Panc1 (cell line): ENCODE results near the gene TBRG1. TPM values are rescaled to one million over a fixed set of nuclear protein-coding genes. Genes with fewer than 3 reads are reported as not detected.

Source experiments
- ATAC-seq: fragments of 200-7000 bp; cut with Tn5 transposase; 2 replicates; pipeline ENCODE4 v1.9.1; 2020; ENCODE audit warnings: mild to moderate bottlenecking, moderate library complexity
- BruUV-seq: library from RNA; stranded (reverse); fragments of 400-500 nt; replicated peaks from 2 replicates; lab custom pipeline; 2021; lab: Mats Ljungman, UMichigan
- CTCF ChIA-PET: fragments of 300-600 bp; sonication (Branson Sonifier 250); formaldehyde crosslinking; loops from one replicate; lab custom pipeline; 2022; ENCODE audit warnings: antibody characterized with exemption; lab: Charles Lee
- POLR2A ChIA-PET: fragments of 300-600 bp; sonication (Branson Sonifier 250); formaldehyde crosslinking; loops from one replicate; lab custom pipeline; 2022; ENCODE audit warnings: antibody characterized with exemption; lab: Charles Lee
- DNase-seq: peaks from one replicate; pipeline ENCODE4 v3.0.0-alpha.2; 2010; ENCODE audit warnings: low read depth, low spot score
- H3K27ac ChIP-seq: 2 replicates; pipeline ENCODE4 v1.5.1; 2011; ENCODE audit warnings: mild to moderate bottlenecking, low read length, inconsistent platforms
- H3K27me3 ChIP-seq: fragments of 200-500 bp; sonication (Bioruptor generic); 2 replicates; pipeline ENCODE4 v1.6.0; 2014; ENCODE audit warnings: low read length, inconsistent platforms; ENCODE audit not compliant: control insufficient read depth, insufficient read depth
- H3K36me3 ChIP-seq: fragments of 200-500 bp; sonication (Bioruptor generic); 2 replicates; pipeline ENCODE4 v1.5.1; 2014; ENCODE audit warnings: inconsistent platforms, mild to moderate bottlenecking, low read length, moderate library complexity; ENCODE audit not compliant: control insufficient read depth, insufficient read depth
- H3K4me1 ChIP-seq: 2 replicates; pipeline ENCODE4 v1.5.1; 2011; ENCODE audit warnings: inconsistent platforms, mild to moderate bottlenecking, low read length, moderate library complexity; ENCODE audit not compliant: control insufficient read depth, insufficient read depth
- H3K4me3 ChIP-seq, 2 experiments: 2 replicates each; pipeline ENCODE4 v1.5.1; 2011 to 2012; ENCODE audit warnings: low read depth in 2 of 2, low read length in 2 of 2, mild to moderate bottlenecking in 2 of 2, inconsistent platforms in 1 of 2, moderate library complexity in 1 of 2
- H3K9me3 ChIP-seq: fragments of 200-500 bp; sonication (Bioruptor generic); 2 replicates; pipeline ENCODE4 v1.5.1; 2014; ENCODE audit warnings: low read depth, mild to moderate bottlenecking, inconsistent platforms, low read length, moderate library complexity; ENCODE audit not compliant: control insufficient read depth, insufficient read depth
- CTCF ChIP-seq: fragments of 450-650 bp; IDR thresholded peaks from 2 replicates; pipeline ENCODE4 v1.5.1; 2017; ENCODE audit warnings: mild to moderate bottlenecking
- POLR2AphosphoS5 ChIP-seq: IDR thresholded peaks from 2 replicates; pipeline ENCODE4 v1.6.1; 2012; ENCODE audit warnings: mild to moderate bottlenecking, low read depth, low read length, moderate library complexity
- SIN3A ChIP-seq: IDR thresholded peaks from 2 replicates; pipeline ENCODE4 v1.6.1; 2012; ENCODE audit warnings: low read depth, mild to moderate bottlenecking, low read length, moderate library complexity, borderline replicate concordance; ENCODE audit not compliant: insufficient read depth
- TCF7L2 ChIP-seq: IDR thresholded peaks from 2 replicates; pipeline ENCODE4 v1.6.1; 2011; ENCODE audit warnings: mild to moderate bottlenecking, low read depth, low read length, inconsistent platforms
- in situ Hi-C: cut with HindIII; loops from 2 replicates; pipeline ENCODE4 v1.10.0; 2016; ENCODE audit warnings: low sequenced_read_pairs, low pct_unique_long_range_greater_than_20kb
- intact Hi-C: fragments of 100-400 bp; cut with micrococcal nuclease; formaldehyde crosslinking; loops from one replicate; pipeline ENCODE4 v1.10.0; 2022; ENCODE audit not compliant: unreplicated experiment
- total RNA-seq: library from RNA; stranded (reverse); gene quantifications from one replicate; pipeline ENCODE4 v1.2.1, GENCODE V29; 2021; ENCODE audit not compliant: unreplicated experiment
- TF ChIP-seq, protein P1 (sequence below), 2 experiments: IDR thresholded peaks; 2 replicates each; pipeline ENCODE4 v1.6.1; 2011 to 2012; ENCODE audit warnings: low read depth in 2 of 2, control low read depth in 1 of 2, low read length in 1 of 2, mild to moderate bottlenecking in 1 of 2, moderate library complexity in 1 of 2; ENCODE audit not compliant: insufficient read depth in 1 of 2

TBRG1 gene
- total RNA-seq, 1 experiment from 2014 or later = 35.0 TPM

GRCh38 chr11:124633355-124633754 is 10.7 kb downstream of the TBRG1 start:
- intact Hi-C loops = no loop called here
- CTCF ChIA-PET = no interaction called here
- ATAC-seq = peak; percentile 83

DNA sequence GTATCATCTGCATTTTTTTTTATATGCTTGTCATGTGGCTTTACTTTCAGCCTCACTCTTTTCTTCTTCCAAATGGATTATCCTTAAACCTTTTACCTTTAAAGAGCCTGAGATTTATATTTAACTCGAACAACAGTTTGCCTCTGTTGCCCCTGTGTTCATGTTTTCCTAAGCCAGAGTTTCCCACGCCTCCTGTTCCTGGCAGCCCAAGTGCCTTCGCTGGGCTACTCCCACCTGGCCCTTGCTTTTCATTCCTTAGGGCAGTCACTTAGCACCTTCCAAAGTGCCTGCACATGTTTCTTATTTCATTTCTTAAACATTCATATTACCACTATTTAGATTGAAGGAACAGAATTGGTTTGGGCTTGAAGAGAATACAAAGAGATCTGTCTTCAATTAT is 13.3 kb downstream of the TBRG1 start:
- in situ Hi-C loops = no loop called here
- no peak for DNase-seq
- Histone ChIP-seq H3K4me3 (no peak overlapping the region), H3K27ac (no peak overlapping the region), H3K36me3 (peaks cover 15% of the 10 kb centered on the region), H3K27me3 (no peaks in the 10 kb centered on the region), H3K9me3 (no peaks in the 10 kb centered on the region), H3K4me1 (no peaks in the 10 kb centered on the region)
- BruUV-seq = TSS peak; percentile 98
- intact Hi-C loops = no loop called here
- CTCF ChIA-PET = no interaction called here
- no peak for TF ChIP-seq TCF7L2
- no peak for TF ChIP-seq SIN3A
- TF ChIP-seq POLR2AphosphoS5 = no peak
- TF ChIP-seq, protein P1, sequence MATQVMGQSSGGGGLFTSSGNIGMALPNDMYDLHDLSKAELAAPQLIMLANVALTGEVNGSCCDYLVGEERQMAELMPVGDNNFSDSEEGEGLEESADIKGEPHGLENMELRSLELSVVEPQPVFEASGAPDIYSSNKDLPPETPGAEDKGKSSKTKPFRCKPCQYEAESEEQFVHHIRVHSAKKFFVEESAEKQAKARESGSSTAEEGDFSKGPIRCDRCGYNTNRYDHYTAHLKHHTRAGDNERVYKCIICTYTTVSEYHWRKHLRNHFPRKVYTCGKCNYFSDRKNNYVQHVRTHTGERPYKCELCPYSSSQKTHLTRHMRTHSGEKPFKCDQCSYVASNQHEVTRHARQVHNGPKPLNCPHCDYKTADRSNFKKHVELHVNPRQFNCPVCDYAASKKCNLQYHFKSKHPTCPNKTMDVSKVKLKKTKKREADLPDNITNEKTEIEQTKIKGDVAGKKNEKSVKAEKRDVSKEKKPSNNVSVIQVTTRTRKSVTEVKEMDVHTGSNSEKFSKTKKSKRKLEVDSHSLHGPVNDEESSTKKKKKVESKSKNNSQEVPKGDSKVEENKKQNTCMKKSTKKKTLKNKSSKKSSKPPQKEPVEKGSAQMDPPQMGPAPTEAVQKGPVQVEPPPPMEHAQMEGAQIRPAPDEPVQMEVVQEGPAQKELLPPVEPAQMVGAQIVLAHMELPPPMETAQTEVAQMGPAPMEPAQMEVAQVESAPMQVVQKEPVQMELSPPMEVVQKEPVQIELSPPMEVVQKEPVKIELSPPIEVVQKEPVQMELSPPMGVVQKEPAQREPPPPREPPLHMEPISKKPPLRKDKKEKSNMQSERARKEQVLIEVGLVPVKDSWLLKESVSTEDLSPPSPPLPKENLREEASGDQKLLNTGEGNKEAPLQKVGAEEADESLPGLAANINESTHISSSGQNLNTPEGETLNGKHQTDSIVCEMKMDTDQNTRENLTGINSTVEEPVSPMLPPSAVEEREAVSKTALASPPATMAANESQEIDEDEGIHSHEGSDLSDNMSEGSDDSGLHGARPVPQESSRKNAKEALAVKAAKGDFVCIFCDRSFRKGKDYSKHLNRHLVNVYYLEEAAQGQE (IDR thresholded peaks at IDR 0.05; ENCODE audit: insufficient read depth in 1 of 2, low read depth in 2 of 2, low read length in 1 of 2) = no peak
- TF ChIP-seq CTCF = no peak
- POLR2A ChIA-PET = no interaction called here
- ATAC-seq = no peak

More at GRCh38 chr11:124633355-124633754, 10.7 kb downstream of the TBRG1 start:
- no TSS peak for BruUV-seq
- in situ Hi-C loops = no loop called here
- no peak overlapping the region for H3K4me3 ChIP-seq
- no peaks in the 10 kb centered on the region for H3K9me3 ChIP-seq
- H3K27ac ChIP-seq = no peak overlapping the region
- no peaks in the 10 kb centered on the region for H3K4me1 ChIP-seq
- no peak for DNase-seq
- peaks cover 26% of the 10 kb centered on the region for H3K36me3 ChIP-seq
- H3K27me3 ChIP-seq = no peaks in the 10 kb centered on the region
- TF ChIP-seq POLR2AphosphoS5 (no peak), CTCF (peak; percentile 49)
- POLR2A ChIA-PET = interaction anchor here (0.5 kb wide), 1 partner anchor 210 kb away, joined by 4 read pairs; no protein-coding TSS in a partner anchor
